Measurements from ENCODE around the gene C3orf33.
"Not testable (repeated sequence)": the region's sequence is repeated elsewhere in the genome, so short reads cannot be mapped to it uniquely, and the experiment has no call there.

C3orf33 gene, protein sequence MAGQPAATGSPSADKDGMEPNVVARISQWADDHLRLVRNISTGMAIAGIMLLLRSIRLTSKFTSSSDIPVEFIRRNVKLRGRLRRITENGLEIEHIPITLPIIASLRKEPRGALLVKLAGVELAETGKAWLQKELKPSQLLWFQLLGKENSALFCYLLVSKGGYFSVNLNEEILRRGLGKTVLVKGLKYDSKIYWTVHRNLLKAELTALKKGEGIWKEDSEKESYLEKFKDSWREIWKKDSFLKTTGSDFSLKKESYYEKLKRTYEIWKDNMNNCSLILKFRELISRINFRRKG

DNA sequence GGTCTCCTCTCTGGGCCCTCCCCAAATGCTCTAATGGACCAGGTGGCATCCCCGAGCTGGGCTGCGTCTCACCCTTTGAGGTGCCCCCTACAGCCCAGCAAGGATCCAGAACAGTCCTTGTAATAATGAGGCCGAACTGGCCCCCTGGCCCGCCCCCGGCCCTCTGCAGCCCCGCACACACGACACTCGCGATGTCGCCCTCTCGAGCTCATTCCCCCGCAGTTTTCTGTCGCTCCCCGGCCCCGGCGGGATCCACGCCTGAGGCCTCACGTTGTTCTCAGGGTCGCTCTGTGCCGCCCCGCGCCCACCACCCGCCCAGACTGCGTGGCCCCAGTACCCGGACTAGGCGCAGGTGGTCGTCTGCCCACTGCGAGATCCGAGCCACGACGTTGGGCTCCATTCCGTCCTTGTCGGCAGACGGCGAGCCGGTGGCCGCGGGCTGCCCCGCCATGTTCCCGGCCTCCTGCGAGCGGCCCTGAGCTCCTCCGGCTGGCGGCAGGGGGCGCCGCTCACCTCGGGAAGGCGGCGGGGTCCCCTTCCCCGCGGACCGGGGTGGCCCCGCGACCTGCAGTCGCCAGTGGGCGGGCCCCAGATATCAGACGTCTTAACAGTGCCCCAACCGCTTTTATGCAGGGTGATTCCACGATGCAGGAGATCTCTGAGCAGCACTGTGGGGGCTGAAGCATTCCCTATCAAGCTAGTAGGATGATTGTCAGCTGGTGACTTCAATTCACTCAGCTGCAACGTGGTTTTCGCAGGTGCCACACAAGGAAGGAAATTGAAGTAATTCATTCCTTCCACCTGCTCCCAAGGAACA, at the start of gene C3orf33:
C3orf33 (minus strand) TSS at position 477 of the 817 bp plus-strand sequence; CDS start at position 451, 26 bp downstream.
- peak; percentile 56 for DNase-seq (ENCODE audit: low spot score)

DNA sequence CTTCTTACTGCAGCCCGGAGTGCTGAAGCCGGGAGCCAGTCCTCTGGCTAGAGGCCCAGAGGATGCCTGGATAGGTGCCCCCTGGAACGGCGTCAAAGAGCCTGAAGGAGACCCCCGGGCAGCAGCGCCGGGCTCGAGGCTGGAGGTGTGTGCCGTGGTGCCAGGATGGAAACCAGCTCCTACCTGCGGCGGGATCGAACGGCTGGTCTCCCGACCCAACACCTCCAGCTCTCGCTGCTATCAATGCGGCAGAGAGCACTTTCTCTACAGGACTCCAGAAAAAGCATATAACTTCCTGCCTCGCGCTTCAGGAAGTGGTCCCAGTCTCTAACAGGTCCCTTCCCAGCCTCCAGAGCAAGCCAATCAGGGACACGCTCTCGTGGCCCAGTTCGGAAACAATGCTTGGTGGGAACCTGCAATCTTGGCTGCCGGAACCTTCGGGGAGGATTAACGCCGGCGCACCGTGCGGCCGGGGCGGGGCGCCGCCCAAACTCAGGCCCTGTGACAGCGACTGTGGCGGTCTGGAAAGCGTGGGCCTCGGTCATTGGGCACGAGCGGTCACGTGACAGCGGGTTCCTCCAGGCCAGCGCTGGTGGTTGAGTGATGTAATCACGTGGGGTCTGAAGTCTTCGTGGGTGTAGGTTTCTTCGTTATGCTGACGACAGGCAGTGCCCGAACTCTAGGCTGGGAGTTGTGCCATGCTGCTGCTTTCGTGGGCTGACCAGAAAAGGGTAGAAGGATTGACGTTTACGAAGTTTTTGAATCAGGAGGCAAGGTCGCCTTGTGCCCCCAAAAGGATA, 48.3 kb upstream of the C3orf33 start, which contains the start of gene SLC33A1:
SLC33A1 (minus strand) TSS at position 287 of the 800 bp plus-strand sequence. CDS start 430 bp downstream, outside the sequence.
- DNase-seq (ENCODE audit: low spot score) = peak; percentile 99

DNA sequence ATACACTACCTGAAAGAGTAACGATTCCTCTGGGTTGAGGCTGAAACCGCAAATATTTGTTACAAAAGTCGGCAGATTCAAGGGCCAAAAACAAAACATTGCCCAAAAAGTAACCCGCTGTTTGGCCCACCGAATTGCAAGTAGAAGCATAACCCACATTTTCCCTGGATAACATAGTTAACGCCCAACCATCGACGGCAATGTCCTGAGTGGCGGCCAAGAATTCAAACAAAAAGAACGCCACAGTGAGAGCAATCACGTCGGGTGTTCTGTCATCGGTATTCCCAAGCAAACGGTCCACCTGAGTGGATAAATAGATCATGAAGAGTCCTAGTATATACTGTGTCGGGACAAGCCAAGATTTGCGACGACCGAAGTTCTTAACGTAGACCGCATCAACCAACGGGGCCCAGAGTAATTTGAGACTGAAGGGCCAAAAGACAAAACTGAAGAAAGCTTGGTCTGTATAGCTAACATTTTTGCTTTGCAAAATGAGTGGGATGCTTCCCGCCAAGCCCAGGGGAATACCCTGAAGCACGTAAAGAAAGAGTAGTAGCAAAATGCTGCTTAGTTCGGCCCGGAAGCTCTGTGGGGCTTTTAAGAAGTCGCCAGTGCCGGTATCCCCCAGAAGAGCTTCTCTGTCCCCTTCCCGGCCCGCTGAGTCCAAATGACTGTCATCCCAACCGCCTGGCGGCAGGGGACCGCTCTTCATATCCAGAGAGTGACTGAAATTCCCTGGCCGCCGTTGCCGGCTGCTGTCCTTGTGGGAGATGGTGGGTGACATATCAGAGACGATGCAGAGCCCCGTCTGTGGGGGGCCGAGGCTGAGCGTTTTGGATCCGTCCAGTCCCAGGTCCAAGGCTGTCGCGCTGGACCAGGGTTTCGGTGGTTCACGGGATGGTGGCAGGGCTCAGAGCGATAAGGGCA, 47.4 kb upstream of the C3orf33 start:
- no peak for DNase-seq (ENCODE audit: low spot score)

DNA sequence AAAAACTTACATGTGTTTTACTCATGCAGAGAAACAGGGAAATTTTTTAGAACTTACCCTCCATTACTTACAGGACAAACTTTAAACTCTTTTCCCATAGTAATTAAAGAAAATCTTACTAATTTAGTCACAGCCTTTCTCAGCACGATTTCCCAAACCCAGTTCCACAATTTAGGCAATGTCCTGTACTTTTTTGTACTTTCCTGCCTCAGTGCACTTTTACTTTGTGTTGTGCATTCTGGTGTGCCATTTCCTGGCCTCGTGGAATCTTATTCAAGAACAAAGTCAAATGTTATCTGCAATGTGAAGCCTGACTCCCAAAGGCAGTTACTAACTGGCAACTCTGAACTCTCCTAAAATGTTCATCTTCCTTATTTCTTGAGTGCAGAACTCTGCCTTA, 46.3 kb upstream of the C3orf33 start:
- no peak for DNase-seq (ENCODE audit: low spot score)

DNA sequence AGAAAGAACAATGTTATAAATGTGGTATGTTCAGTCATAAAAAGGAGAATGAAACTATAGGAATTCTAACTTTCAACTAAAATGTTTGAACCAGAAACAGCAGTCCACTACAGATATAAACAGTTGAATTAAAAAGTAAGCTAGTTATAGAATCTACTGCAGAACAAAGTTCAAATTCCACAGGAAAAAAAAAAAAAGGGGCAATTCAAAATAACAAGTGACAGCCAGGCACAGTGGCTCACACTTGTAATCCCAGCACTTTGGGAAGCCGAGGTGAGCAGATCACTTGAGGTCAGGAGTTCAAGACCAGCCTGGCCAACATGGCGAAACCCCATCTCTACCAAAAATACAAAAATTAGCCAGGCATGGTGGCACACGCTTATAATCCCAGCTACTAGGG, 43.3 kb upstream of the C3orf33 start:
- DNase-seq (ENCODE audit: low spot score) = not testable (repeated sequence)

DNA sequence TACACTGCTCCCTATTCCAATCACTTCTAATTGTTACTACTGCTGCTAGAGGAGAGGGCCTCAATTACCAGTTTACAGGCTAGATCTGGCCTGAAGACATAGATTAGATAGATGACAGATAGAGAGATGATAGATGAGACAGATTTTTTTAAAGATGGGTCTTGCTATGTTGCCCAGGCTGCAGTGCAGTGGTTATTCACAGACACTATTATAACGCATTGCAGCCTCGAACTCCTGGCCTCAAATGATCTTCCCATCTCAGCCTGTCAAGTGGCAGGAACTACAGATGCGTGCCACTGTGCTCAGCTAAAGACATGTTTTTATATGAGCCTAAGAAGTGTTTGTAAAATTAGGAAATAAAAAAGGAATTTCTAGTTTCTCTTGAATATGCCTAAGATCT, 41.9 kb upstream of the C3orf33 start:
- no peak for DNase-seq (ENCODE audit: low spot score)

DNA sequence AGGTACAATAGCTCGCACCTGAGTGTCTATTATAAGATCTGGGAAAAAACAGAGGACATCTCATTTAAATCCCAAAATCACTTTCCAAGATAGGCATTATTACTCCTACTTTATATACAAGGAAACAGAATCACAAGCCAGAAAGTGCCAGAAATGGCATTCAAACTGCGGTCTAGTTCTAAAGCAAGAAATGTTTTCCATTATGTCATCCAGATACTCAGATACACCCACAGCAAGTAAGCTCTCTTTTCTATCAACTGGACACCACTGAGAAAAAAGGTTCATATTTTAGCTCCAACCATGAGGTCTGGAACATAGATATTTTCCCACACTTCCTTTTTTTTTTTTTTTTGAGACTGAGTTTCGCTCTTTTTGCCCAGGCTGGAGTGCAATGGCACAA, 40.0 kb upstream of the C3orf33 start:
- DNase-seq (ENCODE audit: low spot score) = no peak

DNA sequence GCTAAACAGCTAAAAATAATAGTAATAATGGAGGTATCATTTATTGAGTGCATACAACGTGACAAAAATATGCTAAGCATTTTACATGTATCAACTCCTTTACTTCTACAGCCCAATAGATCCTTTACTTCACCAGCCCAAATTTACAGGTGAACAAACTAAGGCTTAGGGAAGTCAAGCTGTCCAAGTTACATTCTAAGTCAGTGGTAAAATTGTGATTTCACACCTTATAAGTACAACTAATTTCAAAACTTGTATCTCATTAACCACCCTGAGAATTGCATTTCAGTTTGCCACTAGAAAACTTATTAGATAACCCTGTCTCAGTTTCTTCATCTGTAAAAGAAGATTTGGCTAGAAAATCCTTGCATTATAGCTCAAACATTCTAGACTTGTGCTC, 37.5 kb upstream of the C3orf33 start:
- no peak for DNase-seq (ENCODE audit: low spot score)

DNA sequence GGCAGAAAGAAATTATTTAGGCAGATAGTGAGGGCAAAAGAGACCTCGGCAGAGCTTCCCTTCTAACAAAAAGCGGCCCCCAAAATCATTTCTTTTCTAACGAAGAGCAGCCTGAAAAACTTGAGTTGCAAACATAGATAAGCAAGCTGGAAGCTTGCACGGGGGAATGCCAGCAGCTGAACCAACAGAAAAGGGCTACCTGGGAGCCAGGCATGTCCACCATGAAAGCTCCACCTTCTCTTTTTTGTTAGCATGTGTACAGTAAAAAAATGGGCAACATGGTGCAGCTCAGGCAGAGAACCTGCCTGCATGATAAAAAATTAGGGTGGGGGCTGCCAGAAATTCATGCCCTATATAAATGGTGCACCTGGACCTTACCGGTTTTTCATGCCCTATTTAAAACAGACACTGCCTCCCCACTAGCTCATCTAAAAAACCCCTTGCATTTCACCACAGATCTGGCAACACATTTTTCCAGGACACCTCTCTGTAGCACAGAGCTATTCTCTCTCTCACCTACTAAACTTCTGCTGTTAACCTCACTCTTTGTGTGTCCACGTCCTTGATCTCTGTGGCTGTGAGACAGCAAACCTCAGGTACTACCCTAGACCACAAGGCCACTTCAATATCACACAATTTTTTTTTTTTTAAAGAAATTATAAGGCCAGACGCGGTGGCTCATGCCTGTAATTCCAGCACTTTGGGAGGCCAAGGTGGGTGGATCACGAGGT, 29.4 kb upstream of the C3orf33 start:
- no peak for DNase-seq (ENCODE audit: low spot score)

DNA sequence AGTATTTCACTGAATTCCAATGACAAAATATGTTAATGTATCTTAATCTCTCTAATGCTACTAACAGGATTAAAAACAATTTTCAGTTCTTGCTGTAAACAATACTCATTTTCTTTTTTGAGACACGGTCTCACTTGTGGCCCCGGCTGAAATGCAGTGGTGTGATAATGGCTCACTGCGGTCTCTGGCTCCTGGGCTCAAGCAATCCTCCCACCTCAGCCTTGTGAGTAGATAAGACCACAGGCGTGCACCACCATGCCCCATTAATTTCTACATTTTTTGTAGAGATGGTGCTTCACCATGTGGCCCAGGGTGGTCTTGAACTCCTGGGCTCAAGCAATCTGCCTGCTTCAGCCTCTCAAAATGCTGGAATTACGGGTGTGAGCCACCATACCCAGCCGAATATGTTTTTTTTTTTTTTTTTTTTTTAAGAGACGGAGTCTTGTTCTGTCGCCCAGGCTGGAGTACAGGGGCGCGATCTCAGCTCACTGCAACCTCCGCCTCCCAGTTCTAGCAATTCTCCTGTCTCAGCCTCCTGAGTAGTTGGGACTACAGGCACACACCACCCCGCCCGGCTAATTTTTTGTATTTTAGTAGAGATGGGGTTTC, 22.5 kb upstream of the C3orf33 start:
- not testable (repeated sequence) for DNase-seq (ENCODE audit: low spot score)

DNA sequence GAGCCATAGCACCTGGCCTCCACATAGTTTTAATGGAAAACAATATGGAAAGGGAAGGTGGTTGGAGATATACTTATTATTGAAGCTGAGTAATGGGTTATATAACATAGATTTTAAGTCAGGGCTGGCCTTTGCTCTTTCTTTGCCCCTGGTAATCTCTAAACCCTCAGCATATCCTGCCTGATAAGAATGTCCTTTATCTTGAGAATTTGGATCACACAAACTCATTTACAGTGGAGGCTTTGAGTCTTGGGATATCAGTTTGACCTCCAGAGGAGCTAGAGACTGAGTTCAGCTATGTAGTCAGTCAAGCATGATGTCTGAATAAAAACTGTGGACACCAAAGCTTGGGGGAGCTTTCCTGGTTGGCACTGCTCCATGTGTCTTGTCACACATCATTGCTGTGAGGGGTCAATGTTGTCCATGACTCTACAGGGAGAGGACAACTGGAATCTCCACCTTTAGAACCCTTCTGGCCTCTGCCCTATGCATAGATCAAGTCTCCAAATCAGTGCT, 9.0 kb upstream of the C3orf33 start:
- no peak for DNase-seq (ENCODE audit: low spot score)

DNA sequence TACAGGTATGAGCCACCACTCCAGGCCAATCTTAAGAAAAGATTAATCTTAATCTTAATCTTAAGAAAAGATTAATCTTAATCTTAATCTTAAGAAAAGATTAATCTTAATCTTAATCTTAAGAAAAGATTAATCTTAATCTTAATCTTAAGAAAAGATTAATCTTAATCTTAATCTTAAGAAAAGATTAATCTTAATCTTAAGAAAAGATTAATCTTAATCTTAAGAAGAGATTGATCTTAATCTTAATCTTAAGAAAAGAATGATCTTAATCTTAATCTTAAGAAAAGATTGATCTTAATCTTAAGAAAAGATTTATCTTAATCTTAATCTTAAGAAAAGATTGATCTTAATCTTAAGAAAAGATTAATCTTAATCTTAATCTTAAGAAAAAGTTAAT, 7.1 kb upstream of the C3orf33 start:
- DNase-seq (ENCODE audit: low spot score) = not testable (repeated sequence)

DNA sequence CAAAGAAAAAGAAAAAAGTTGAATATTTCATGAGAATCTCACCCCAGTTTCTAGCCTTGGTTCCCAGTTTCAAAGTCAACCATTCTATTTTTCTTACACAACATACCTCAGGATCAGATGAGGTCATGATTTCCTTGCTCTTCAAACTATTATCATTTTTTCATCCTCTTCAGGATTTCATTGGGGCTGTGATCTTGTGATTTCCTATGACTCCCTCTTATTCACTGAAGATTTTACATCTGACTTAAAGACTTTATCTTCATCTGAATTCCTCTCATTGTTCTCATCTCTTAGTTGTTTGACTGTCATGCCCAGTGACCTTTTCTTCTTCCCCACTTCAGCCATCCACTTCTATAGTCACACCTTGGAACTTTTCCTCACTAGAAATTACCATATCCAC, 3.1 kb upstream of the C3orf33 start:
- peak; percentile 64 for DNase-seq (ENCODE audit: low spot score)

DNA sequence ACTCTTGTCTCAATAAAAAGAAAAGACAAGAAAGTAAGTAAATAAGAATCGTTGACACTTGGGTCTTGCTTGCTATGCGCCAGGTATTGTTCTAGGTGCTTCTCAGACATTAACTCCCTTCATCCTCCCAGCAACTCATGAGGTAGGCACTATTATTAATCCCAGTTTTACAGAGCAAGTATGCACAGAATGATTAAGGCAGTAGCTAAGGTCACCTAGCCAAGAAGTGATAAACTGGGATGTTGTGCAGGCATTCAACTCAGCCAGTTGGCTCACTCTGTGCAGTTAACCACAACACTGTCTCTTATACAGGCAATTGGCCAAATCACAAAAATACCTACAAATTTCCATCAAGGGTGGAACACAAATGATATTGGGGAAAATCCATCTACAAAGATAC, 1.7 kb upstream of the C3orf33 start:
- no peak for DNase-seq (ENCODE audit: low spot score)

DNA sequence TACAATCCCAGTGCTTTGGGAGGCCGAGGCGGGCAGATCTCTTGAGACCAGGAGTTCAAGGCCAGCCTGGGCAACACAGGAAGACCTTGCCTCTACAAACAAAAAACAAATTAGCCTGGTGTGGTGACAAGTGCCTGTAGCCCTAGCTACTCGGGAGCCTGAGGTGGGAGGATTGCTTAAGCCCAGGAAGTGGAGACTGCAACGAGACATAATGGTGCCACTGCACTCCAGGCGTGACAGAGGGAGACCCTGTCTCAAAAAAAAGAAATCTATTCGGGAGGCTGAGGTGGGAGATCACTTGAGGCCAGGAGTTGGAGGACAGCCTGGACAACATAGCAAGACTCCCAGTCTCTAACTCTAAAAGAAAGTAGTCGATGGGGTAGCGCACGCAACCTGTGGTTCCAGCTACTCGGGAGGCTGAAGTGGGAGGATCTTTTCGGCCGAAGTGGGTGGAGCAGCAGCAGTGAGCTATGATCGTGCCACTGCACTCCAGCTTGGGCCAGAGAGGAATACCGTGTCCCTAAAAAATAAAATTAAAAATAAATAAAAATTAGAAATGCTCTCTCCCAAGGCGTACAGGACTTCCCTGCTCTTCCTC, 775 bp downstream of the C3orf33 start:
- DNase-seq (ENCODE audit: low spot score) = no peak

DNA sequence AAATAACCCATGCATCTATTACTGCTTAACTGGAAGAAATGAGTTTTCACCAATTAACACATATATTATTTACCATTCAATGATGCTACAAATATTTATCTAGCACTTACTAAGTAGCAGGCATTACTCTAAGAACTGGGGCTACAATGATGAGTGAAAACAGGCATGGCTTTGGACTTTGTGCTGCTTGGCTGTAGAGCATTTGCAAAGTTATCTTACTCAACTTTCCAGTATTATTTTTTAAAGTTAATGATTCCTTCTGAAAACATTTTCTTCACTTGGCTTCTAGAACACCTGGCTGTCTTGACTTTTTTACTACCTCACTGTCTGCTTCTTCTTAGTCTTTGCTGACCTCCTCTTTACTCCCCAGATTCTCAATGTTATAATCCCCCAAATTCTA, 1.8 kb downstream of the C3orf33 start:
- no peak for DNase-seq (ENCODE audit: low spot score)

DNA sequence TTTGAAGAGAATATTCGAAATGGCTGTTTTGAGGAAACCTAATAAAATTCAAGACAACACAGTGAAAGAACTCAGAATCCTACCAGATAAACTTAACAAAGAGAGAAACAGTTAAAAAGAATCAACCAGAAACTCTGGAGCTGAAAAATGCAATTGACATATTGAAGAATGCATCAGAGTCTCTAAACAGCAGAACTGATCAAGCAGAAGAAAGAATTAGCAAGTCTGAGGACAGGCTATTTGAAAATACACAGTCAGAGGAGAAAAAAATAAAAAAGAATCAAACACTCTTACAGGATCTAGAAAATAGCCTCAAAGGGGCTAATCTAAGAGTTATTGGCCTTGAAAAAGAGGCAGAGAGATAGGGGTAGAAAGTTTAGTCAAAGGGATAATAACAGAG, 13.5 kb downstream of the C3orf33 start:
- no peak for DNase-seq (ENCODE audit: low spot score)

DNA sequence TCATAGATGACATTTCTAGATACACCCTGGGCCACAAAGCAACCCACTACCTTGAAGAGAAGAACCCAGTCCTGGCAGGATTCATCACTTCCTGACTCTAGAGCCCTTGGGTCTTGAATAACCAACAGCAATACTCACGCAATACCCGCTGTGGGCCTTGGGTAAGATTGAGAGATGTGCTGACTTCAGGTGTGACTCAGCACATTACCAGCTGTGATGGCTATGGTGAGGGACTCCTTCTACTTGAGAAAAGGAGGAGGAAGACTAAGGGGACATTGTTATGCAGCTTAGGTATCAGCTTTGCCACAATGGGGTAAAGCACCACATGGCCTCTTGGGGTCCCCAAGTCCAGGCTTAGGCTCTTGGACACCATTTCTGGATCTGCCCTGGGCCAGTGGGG, 14.9 kb downstream of the C3orf33 start:
- DNase-seq (ENCODE audit: low spot score) = no peak

DNA sequence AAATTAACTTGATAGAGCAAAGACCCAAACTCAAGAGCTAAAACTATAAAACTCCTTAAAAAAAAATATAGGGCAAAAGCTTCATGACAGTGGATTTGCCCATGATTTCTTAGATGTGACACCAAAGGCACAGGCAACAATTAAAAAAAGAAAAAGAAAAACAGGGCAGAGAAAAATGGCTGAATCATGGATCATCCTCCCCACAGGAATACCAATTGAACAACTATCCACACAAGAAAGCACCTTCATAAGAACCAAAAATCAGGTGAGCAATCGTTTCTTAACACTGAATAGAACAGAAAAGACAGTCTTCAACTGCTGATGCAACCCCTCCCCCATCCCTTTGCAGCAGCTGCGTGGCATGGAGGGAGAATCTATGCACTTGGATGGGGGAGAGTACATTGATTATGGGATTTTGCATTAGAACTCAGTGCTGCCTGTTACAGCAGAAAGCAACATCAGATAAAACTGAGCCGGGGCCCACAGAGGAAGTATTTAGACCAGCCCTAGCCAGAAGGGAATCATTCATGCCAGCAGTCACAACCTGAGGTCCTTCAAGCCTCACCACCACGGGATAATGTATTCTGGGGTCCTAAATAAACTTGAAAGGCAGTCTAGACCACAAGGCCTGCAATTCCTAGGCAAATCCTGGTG, 15.7 kb downstream of the C3orf33 start:
- no peak for DNase-seq (ENCODE audit: low spot score)
